Progenitor cell of endocrine pancreas (in vitro differentiated cells): ENCODE data around the gene KCNK1. TPM values are rescaled to one million over a fixed set of nuclear protein-coding genes. Genes with fewer than 3 reads are reported as not detected.

ENCODE experiments used
- DNase-seq: peaks from one replicate; pipeline ENCODE4 v3.0.0; 2021; ENCODE audit warnings: low spot score; ENCODE audit not compliant: unreplicated experiment
- H3K27ac Mint-ChIP-seq: 2 replicates; pipeline ENCODE4 v1.8.0; 2021; ENCODE audit warnings: mild to moderate bottlenecking, moderate library complexity, mixed read lengths
- H3K27me3 Mint-ChIP-seq: 2 replicates; pipeline ENCODE4 v1.8.0; 2021; ENCODE audit warnings: mixed read lengths
- H3K36me3 Mint-ChIP-seq: 2 replicates; pipeline ENCODE4 v1.8.0; 2022; ENCODE audit warnings: mixed read lengths; ENCODE audit not compliant: insufficient read depth
- H3K4me1 Mint-ChIP-seq: 2 replicates; pipeline ENCODE4 v1.8.0; 2021; ENCODE audit warnings: low read depth, mixed read lengths
- H3K4me3 Mint-ChIP-seq: 2 replicates; pipeline ENCODE4 v1.8.0; 2021; ENCODE audit warnings: low read depth, mild to moderate bottlenecking, moderate library complexity, mixed read lengths
- H3K9me3 Mint-ChIP-seq: 2 replicates; pipeline ENCODE4 v1.8.0; 2021; ENCODE audit warnings: low read depth, mixed read lengths
- total RNA-seq: library from RNA; stranded (reverse); gene quantifications from 2 replicates; pipeline ENCODE4 v1.2.1, GENCODE V29; 2021
- TF ChIP-seq, protein P1 (sequence below): fragments of 200-600 bp; sonication (generic); IDR thresholded peaks from one replicate; pipeline ENCODE4 v1.5.0; 2021; ENCODE audit warnings: antibody characterized with exemption, mild to moderate bottlenecking; ENCODE audit not compliant: unreplicated experiment

Gene KCNK1
- total RNA-seq, 1 donor from 2014 or later: 9.7 TPM

DNA sequence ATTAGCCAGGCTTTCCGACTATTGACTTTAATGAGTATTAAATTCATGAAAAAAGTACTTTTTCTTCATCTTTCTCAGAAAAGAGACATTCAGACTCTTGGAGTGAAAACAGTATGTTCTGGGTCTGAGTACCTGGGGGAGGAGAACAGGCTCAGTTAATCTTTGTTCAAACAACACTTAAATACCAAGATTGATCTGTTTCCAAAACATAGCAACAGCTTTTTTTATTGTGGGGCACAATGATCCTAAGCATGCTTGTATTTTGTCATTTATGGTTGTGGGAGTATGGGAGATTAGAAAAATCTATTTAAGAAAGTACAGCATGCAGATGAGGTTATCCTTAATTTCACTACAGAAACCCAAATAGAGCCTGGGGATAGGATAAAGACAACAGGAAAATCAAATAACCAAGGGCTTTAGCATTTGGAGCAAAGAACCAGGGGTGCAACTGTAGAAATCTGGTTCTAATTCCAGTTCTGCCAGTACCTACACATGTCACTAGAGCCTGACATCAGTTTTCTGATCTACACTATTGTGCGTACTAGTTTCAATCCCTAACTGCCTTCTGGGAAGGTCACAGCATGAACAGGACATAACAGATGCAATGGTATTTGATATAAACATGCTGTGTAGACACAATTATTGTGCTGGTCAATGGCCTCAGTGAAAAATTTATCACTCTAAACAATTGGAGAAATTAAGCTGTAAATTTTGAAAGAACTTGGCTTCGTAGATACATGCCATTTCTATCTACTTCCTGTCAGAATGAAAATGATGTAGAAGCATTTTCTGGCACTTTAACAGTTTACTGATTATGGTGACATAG is 91.2 kb downstream of the KCNK1 start:
- Mint-ChIP-seq H3K27ac (peak overlapping the region; percentile 33), H3K27me3 (no peaks in the 10 kb centered on the region), H3K9me3 (no peaks in the 10 kb centered on the region), H3K4me1 (peaks cover 38% of the 10 kb centered on the region), H3K4me3 (peak overlapping the region; percentile 20), H3K36me3 (no peaks in the 10 kb centered on the region)
- TF ChIP-seq, protein P1, sequence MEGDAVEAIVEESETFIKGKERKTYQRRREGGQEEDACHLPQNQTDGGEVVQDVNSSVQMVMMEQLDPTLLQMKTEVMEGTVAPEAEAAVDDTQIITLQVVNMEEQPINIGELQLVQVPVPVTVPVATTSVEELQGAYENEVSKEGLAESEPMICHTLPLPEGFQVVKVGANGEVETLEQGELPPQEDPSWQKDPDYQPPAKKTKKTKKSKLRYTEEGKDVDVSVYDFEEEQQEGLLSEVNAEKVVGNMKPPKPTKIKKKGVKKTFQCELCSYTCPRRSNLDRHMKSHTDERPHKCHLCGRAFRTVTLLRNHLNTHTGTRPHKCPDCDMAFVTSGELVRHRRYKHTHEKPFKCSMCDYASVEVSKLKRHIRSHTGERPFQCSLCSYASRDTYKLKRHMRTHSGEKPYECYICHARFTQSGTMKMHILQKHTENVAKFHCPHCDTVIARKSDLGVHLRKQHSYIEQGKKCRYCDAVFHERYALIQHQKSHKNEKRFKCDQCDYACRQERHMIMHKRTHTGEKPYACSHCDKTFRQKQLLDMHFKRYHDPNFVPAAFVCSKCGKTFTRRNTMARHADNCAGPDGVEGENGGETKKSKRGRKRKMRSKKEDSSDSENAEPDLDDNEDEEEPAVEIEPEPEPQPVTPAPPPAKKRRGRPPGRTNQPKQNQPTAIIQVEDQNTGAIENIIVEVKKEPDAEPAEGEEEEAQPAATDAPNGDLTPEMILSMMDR: no peak
- no peak for DNase-seq

GRCh38 chr1:233707153-233707879 is 93.4 kb downstream of the KCNK1 start:
- Mint-ChIP-seq H3K27me3 (no peaks in the 10 kb centered on the region), H3K9me3 (peaks cover 3% of the 10 kb centered on the region), H3K4me3 (no peak overlapping the region), H3K27ac (peak overlapping the region; percentile 15), H3K4me1 (peaks cover 38% of the 10 kb centered on the region), H3K36me3 (no peaks in the 10 kb centered on the region)
- TF ChIP-seq, protein P1: no peak
- no peak for DNase-seq

DNA sequence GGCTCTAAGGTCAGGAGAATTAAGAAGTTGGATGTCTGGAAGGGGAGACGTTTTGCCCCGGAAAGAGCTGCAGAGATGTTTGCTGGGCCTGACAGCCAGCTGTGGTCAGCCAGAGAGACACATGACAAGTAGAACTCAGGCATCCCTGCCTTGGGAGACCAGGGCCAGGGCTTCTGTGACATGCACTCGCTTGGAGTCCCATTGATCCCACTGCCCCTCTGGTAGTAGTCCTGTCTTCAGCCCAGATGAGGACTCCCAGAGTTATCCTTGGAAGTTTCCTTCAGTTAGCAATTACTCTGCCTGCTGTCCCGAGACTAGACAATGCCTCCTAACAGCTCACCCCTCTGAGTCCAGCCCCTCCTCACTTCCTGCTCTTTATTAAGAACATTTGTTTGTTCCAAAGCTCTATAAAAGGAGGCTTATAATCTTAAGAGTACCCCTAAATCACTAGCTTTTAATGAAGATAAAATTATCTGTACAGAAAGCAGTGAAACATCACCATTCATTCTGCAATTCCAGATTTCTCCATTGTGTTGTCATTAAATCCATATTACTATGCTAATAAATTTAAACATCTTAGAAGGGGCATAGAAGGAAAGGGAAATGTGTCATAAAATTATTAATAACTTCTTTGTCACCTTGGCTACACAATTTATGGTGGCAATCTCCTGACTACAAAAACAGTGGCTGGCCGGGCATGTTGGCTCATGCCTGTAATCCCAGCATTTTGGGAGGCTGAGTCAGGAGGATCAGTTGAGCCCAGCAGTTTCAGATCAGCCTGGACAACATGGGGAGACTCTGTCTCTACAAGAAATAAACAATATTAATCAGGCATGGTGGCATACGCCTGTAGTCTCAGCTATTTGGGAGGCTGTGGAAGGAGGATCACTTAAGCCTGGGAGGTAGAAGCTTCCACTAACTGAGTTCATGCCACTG is 94.2 kb downstream of the KCNK1 start:
- H3K27me3 Mint-ChIP-seq: no peaks in the 10 kb centered on the region
- peak overlapping the region; percentile 15 for H3K27ac Mint-ChIP-seq
- H3K4me3 Mint-ChIP-seq: no peak overlapping the region
- no peaks in the 10 kb centered on the region for H3K36me3 Mint-ChIP-seq
- TF ChIP-seq, protein P1: no peak
- DNase-seq: no peak
- peaks cover 38% of the 10 kb centered on the region for H3K4me1 Mint-ChIP-seq
- H3K9me3 Mint-ChIP-seq: peaks cover 3% of the 10 kb centered on the region

GRCh38 chr1:233710031-233710430 is 96.1 kb downstream of the KCNK1 start:
- TF ChIP-seq, protein P1: no peak
- Mint-ChIP-seq H3K9me3 (peaks cover 3% of the 10 kb centered on the region), H3K4me3 (no peak overlapping the region), H3K4me1 (peaks cover 30% of the 10 kb centered on the region), H3K36me3 (no peaks in the 10 kb centered on the region), H3K27ac (no peak overlapping the region), H3K27me3 (no peaks in the 10 kb centered on the region)
- DNase-seq: no peak

GRCh38 chr1:233710507-233710906 is 96.6 kb downstream of the KCNK1 start:
- Mint-ChIP-seq H3K4me1 (peaks cover 26% of the 10 kb centered on the region), H3K36me3 (no peaks in the 10 kb centered on the region), H3K9me3 (peaks cover 3% of the 10 kb centered on the region), H3K4me3 (no peak overlapping the region), H3K27ac (no peak overlapping the region), H3K27me3 (no peaks in the 10 kb centered on the region)
- no peak for DNase-seq
- TF ChIP-seq, protein P1: no peak
